HCT116 (cell line): Measurements from ENCODE around the gene PRKCH.

ENCODE experiments used
- CEBPB ChIP-seq: IDR thresholded peaks from 2 replicates; pipeline ENCODE4 v1.6.1; 2012; ENCODE audit warnings: low read depth
- CTCF ChIP-seq, 3 experiments: fragments of 200-600 bp in 1 of 3; sonication (generic) in 1 of 3; IDR thresholded peaks in 2 of 3; conservative IDR thresholded peaks in 1 of 3; 2 replicates each; pipeline ENCODE4 v1.5.1; 2012 to 2017; ENCODE audit warnings: low read depth in 2 of 3, low read length in 2 of 3, antibody characterized with exemption in 1 of 3, borderline replicate concordance in 1 of 3, control low read depth in 1 of 3, mild to moderate bottlenecking in 1 of 3, mixed read lengths in 1 of 3, mixed run types in 1 of 3, moderate library complexity in 1 of 3; ENCODE audit not compliant: insufficient read depth in 1 of 3
- EGR1 ChIP-seq: IDR thresholded peaks from 2 replicates; pipeline ENCODE4 v1.6.1; 2012; ENCODE audit warnings: low read depth
- EZH2 ChIP-seq: fragments of 200-600 bp; sonication (generic); IDR thresholded peaks from 2 replicates; pipeline ENCODE4 v1.6.1; 2017; ENCODE audit warnings: antibody characterized with exemption, mixed run types
- EZH2phosphoT487 ChIP-seq: fragments of 200-600 bp; IDR thresholded peaks from 2 replicates; pipeline ENCODE4 v1.6.1; 2018; ENCODE audit warnings: antibody characterized with exemption, borderline replicate concordance
- JUND ChIP-seq: IDR thresholded peaks from 2 replicates; pipeline ENCODE4 v1.6.1; 2012
- POLR2A ChIP-seq: IDR thresholded peaks from 2 replicates; pipeline ENCODE4 v1.7.0; 2011; ENCODE audit warnings: borderline replicate concordance; ENCODE audit not compliant: insufficient read depth, insufficient read length; ENCODE audit errors: extremely low read depth
- POLR2AphosphoS5 ChIP-seq: IDR thresholded peaks from 2 replicates; pipeline ENCODE4 v1.6.1; 2011; ENCODE audit warnings: mild to moderate bottlenecking, low read depth, low read length, moderate library complexity
- SIN3A ChIP-seq: IDR thresholded peaks from 2 replicates; pipeline ENCODE4 v1.6.1; 2012; ENCODE audit warnings: low read depth
- SRF ChIP-seq: IDR thresholded peaks from 2 replicates; pipeline ENCODE4 v1.6.1; 2012; ENCODE audit warnings: low read depth
- TCF7L2 ChIP-seq: IDR thresholded peaks from 2 replicates; pipeline ENCODE4 v1.7.0; 2011; ENCODE audit warnings: borderline replicate concordance, inconsistent platforms; ENCODE audit not compliant: insufficient read depth, insufficient read length; ENCODE audit errors: extremely low read depth
- YY1 ChIP-seq: IDR thresholded peaks from 2 replicates; pipeline ENCODE4 v1.6.1; 2011; ENCODE audit warnings: low read length, low read depth, moderate library complexity, mild to moderate bottlenecking; ENCODE audit not compliant: insufficient replicate concordance; ENCODE audit errors: extremely low read depth

- TF ChIP-seq SRF (no peak), CTCF (IDR thresholded peaks at IDR 0.05 in 2 of 3, conservative IDR thresholded peaks at IDR 0.05 in 1 of 3; ENCODE audit: borderline replicate concordance in 1 of 3, insufficient read depth in 1 of 3, low read depth in 2 of 3, low read length in 2 of 3) (no peak), POLR2A (peak; percentile 38), EZH2 (no peak), EGR1 (no peak), CEBPB (no peak), EZH2phosphoT487 (no peak), POLR2AphosphoS5 (peak; percentile 61), SIN3A (no peak), YY1 (peak; percentile 33), JUND (no peak), TCF7L2 (peak; percentile 77)
Measured at GRCh38 chr14:61561657-61562276, 240.4 kb downstream of the PRKCH start.
